GM18498 (cell line): Measurements from ENCODE around the gene DNAH10.

ENCODE experiments used
- ATAC-seq: cut with Tn5 transposase; IDR thresholded peaks from one replicate; pipeline ENCODE4 v1.9.1; 2021; ENCODE audit warnings: mild to moderate bottlenecking, moderate library complexity; ENCODE audit not compliant: unreplicated experiment

Gene DNAH10

GRCh38 chr12:123879691-123880090 is 117.6 kb downstream of the DNAH10 start:
- ATAC-seq: no peak

DNA sequence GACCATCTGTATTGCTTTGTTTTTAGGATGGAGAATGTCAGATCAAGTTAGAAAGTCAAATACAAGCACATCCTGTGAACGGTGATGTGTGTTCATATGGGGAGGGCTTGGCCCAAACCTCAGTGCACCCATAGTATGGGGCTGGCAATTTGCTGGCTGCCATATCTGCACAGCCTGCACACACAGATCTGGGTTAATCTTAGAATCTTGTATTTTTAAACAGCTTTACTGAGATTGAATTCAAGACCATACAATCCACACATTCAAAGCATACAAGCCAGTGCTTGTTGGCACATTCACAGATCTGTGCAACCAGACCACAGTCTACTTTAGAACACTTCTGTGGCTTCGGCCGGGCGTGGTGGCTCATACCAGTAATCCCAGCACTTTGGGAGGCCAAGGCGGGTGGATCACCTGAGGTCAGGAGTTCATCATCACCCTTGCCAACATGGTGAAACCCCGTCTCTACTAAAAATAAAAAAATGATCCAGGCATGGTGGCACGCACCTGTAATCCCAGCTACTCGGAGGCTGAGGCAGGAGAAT is 120.1 kb downstream of the DNAH10 start:
- no peak for ATAC-seq

- no peak for ATAC-seq
These were observed 124.2 kb downstream of the DNAH10 start for GRCh38 chr12:123886258-123886657.

DNA sequence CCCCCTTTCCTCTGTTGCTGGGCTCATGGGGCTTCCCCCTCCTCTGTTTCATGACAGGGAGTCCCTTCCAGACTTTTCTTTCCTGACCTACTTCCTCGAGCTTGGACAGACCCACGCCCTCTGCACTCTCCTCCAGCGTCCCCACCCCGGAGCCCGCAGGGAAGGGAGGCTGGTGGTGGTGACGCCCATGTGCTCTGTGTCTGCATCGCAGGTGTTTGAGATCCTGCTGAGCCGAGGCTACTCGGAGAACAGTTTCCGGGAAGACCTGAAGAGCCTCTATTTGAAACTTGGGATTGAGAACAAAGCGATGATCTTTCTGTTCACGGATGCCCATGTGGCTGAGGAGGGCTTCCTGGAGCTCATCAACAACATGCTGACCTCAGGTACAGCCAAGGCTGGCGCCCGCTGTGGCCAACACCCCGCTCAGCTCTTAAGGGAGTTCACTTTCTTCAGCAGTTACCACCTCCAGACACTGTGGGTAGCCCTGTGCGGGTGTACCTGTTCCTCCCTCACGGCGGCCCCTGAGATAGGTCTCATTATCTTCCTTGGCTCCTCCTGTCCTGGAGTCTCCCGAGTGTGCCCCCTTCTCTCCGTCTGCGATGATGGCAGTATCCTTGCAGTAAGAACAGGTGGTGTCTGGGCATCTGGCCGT is 125.0 kb downstream of the DNAH10 start:
- ATAC-seq: no peak

DNA sequence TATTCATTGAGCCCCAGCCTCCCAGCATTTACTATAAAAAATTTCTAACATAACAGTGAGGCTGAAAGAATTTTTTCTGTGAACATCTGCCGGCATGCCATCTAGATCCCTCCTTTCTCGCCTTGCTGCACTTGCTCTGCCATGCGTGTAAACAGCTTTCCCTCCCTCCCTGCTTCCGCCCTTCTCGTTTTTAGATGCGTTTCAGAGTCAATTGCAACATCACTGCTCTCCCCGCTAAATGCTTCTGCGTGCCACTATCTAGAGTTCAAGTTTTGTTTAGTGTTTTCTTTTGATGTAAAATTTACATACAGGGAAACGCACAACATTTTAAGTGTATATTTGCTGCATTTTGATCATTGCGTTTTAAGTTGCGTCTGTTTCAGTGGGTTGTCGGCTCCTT is 126.9 kb downstream of the DNAH10 start:
- ATAC-seq: no peak

GRCh38 chr12:123889848-123890535 is 127.9 kb downstream of the DNAH10 start:
- ATAC-seq: no peak

- ATAC-seq: no peak
These were observed 128.4 kb downstream of the DNAH10 start for GRCh38 chr12:123890536-123890902.

DNA sequence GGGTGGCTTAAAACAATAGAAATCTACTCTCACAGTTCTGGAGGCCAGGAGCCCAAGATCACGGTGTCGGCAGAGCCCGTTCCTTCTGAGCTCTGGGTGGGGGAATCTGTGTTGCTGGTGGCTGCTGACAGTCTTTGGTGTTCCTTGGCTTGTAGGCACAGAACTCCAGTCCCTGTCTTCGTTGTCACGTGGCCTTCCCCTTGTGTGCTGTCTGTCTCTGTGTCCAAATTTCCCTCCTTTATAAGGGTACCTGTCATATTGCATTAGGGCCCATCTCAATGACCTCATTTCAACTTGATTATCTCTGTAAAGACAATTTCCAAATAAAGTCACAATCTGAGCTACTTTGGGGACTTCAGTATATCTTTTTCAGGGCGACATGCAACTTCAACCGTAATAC is 128.9 kb downstream of the DNAH10 start:
- no peak for ATAC-seq

GRCh38 chr12:123891516-123892179 is 129.5 kb downstream of the DNAH10 start:
- ATAC-seq: no peak

GRCh38 chr12:123892180-123892559 is 130.1 kb downstream of the DNAH10 start:
- no peak for ATAC-seq

GRCh38 chr12:123892853-123893252 is 130.8 kb downstream of the DNAH10 start:
- no peak for ATAC-seq

DNA sequence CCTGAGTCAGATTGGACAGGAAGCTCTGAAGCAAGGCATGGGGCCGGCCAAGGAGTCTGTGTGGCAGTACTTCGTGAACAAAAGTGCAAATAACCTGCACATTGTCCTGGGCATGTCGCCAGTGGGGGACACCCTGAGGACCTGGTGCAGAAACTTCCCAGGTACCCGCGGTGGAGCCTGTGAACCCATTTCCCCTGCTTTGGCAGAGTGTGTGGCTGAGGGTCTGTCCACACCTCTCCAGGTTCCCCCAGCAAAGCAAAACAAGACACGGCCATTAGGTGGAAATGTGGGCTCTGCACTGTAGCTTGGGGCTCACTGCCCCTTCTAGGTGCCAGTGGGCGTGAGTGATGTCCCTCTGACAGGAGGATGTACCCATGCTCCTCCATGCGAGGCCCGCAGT is 131.2 kb downstream of the DNAH10 start:
- no peak for ATAC-seq

DNA sequence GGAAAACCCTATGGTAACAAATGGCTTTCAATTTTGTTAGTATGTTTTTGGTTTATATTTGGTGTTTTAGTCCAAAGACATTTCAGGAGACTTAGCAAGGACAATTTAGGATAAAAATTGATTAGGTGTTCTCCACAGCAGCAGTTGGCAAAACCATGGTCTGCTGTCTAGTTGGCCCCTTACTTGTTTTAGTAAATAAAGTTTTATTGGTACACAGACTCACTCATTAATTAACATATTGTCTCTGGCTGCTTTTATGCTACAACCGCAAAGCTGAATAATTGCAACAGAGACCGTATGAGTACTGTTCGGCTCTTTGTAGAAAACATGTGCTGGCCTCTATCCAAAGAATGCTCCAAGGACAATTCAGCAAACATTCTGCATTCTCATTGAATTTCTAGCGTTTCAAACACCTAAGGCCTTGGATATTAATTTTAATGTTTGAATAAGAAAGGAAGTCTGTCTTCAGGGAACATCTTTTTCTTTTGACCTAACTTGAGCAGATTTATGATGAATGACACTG is 132.8 kb downstream of the DNAH10 start:
- no peak for ATAC-seq

DNA sequence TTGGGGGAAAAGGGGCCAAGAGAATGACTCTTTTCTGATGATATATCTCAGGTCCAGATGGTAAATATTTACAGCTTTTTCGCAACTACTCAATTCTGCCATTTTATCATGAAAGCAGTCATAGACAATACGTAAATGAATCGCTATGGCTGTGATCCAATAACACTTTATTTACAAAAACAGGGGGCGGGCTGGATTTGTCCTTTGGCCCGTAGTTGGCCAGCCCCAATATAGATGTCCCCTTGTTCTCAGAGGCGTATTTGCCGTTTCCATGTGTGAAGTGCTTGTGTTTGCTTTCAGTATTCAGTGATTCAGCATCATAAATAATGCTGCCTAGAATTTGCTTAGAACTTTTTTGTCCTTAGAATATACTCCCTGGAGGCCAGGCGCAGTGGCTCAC is 133.3 kb downstream of the DNAH10 start:
- ATAC-seq: no peak

DNA sequence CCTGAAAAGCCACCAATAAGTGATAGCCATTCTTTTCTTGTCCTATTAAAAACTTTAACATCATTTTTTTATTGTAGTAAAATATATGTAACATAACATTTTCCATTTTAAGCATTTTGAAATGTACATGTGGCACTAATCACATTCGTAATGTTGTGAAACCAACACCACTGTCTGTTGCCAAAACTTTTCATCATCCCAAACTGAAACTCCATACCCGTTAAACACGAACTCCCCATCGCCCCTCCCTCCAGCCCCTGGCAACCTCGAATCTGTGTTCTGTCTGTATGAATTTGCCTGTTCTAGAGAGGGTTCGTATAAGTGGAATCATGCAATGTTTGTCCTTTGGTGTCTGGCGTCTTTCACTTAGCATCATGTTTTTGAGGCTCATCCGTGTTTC is 134.7 kb downstream of the DNAH10 start:
- no peak for ATAC-seq

DNA sequence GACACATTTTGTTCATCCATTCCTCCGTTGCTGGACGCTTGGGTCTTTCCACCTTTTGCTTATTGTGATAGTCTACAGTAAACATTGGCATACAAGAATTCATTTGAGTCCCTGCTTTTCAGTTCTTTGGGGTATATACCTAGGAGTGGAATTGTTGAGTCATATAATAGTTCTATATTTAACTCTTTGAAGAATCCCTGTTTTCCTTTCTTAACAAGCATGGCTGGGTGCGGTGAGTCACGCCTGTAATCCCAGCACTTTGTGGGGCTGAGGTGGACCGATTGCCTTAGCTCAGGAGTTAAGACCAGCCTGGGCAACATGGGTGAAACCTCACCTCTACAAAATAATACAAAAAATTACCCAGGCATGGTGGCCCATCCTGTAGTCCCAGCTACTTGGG is 135.1 kb downstream of the DNAH10 start:
- no peak for ATAC-seq

GRCh38 chr12:123898673-123899072 is 136.6 kb downstream of the DNAH10 start:
- ATAC-seq: no peak

GRCh38 chr12:123899368-123899767 is 137.3 kb downstream of the DNAH10 start:
- no peak for ATAC-seq

DNA sequence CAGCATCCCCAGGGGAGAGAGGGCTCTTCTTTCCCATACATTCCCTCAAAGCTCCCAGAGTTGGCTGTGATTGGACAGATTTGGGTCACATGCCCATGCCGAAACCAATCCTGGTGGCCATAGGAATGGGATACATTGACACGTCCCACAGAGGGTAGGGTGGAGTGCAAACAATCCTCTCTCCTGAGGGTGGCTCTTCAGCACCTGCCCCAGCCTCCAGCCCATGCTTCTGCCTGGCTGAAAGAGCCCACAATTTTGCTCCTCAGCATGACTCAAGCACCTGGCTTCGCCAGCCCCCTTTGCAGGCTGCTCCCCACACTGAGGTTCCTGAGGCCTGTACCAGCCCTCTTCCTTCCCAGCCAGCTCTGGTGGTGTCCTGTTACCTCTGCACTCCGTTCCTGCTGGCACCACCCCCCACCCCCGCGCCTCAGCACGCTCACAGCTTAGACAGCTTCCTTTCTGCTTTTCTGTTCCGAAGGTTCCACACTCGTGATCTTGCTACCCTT is 138.8 kb downstream of the DNAH10 start:
- no peak for ATAC-seq

DNA sequence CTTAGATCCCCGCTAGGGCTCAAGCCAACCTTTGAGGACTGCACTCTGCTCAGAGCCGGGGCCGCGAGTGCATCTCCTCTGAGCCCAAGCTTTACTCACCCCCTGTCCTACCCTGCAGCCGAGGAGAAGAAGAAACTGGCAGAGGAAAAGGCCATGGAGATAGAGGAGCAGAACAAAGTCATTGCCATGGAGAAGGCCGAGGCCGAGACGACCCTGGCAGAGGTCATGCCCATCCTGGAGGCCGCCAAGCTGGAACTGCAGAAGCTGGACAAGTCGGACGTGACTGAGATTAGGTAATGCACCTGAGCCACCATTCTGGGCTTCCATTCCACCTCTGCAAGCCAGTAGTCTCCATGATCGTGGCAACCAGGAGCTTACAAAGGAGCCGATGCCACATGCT is 140.7 kb downstream of the DNAH10 start:
- no peak for ATAC-seq

- ATAC-seq: no peak
These were observed 141.4 kb downstream of the DNAH10 start for GRCh38 chr12:123903301-123904065.
